ENCODE results near the gene MTHFD2L.

MTHFD2L gene

GRCh38 chr4:74254386-74254785 is 96.5 kb downstream of the MTHFD2L start:
- no peaks in the 10 kb centered on the region for H3K79me2 ChIP-seq (ENCODE audit: insufficient read depth, low read length)
- H3K36me3 ChIP-seq (ENCODE audit: low read length) = no peaks in the 10 kb centered on the region
- no peaks in the 10 kb centered on the region for H3K27me3 ChIP-seq (ENCODE audit: low read length)
- no peaks in the 10 kb centered on the region for H3F3A ChIP-seq (ENCODE audit: insufficient read depth)
- no peaks in the 10 kb centered on the region for H3K9me2 ChIP-seq (replicated peaks; ENCODE audit: insufficient read depth, low read length)
- H3K9me3 ChIP-seq (ENCODE audit: insufficient read depth, low read length) = no peaks in the 10 kb centered on the region
- no peaks in the 10 kb centered on the region for H4K20me1 ChIP-seq (ENCODE audit: low read depth, low read length)
- H3K4me3 ChIP-seq (ENCODE audit: insufficient read depth, low read length, poor library complexity, severe bottlenecking) = no peak overlapping the region
- no peak overlapping the region for H3K4me2 ChIP-seq (ENCODE audit: low read depth, low read length, poor library complexity, severe bottlenecking)
- no peak for TF ChIP-seq CTCF (IDR thresholded peaks at IDR 0.05; ENCODE audit: insufficient read depth, low read length, poor library complexity, severe bottlenecking)
- TF ChIP-seq EZH2phosphoT487 (conservative IDR thresholded peaks at IDR 0.05; ENCODE audit: low read length) = no peak
- no peak overlapping the region for H2AFZ ChIP-seq (ENCODE audit: low read depth, low read length, severe bottlenecking)
- H3K9ac ChIP-seq (ENCODE audit: low read length) = no peak overlapping the region
- H3K27ac ChIP-seq (ENCODE audit: low read depth, low read length) = no peak overlapping the region

- no peak for TF ChIP-seq EZH2phosphoT487 (conservative IDR thresholded peaks at IDR 0.05; ENCODE audit: low read length)
- no peak for TF ChIP-seq CTCF (IDR thresholded peaks at IDR 0.05; ENCODE audit: insufficient read depth, low read length, poor library complexity, severe bottlenecking)
These were observed 97.2 kb downstream of the MTHFD2L start for GRCh38 chr4:74255096-74255495.

GRCh38 chr4:74258963-74259362 is 101.0 kb downstream of the MTHFD2L start:
- no peaks in the 10 kb centered on the region for H3K36me3 ChIP-seq (ENCODE audit: low read length)
- no peak overlapping the region for H3K9ac ChIP-seq (ENCODE audit: low read length)
- H3K79me2 ChIP-seq (ENCODE audit: insufficient read depth, low read length) = no peaks in the 10 kb centered on the region
- no peaks in the 10 kb centered on the region for H3K9me3 ChIP-seq (ENCODE audit: insufficient read depth, low read length)
- H2AFZ ChIP-seq (ENCODE audit: low read depth, low read length, severe bottlenecking) = no peak overlapping the region
- no peaks in the 10 kb centered on the region for H4K20me1 ChIP-seq (ENCODE audit: low read depth, low read length)
- H3K4me2 ChIP-seq (ENCODE audit: low read depth, low read length, poor library complexity, severe bottlenecking) = no peak overlapping the region
- H3F3A ChIP-seq (ENCODE audit: insufficient read depth) = no peaks in the 10 kb centered on the region
- H3K9me2 ChIP-seq (replicated peaks; ENCODE audit: insufficient read depth, low read length) = no peaks in the 10 kb centered on the region
- TF ChIP-seq CTCF (IDR thresholded peaks at IDR 0.05; ENCODE audit: insufficient read depth, low read length, poor library complexity, severe bottlenecking) (no peak), EZH2phosphoT487 (conservative IDR thresholded peaks at IDR 0.05; ENCODE audit: low read length) (no peak)
- no peaks in the 10 kb centered on the region for H3K27me3 ChIP-seq (ENCODE audit: low read length)
- no peak overlapping the region for H3K27ac ChIP-seq (ENCODE audit: low read depth, low read length)
- H3K4me3 ChIP-seq (ENCODE audit: insufficient read depth, low read length, poor library complexity, severe bottlenecking) = no peak overlapping the region

More at GRCh38 chr4:74255096-74255495, 97.2 kb downstream of the MTHFD2L start:
- Histone ChIP-seq H3K9me3 (ENCODE audit: insufficient read depth, low read length) (no peaks in the 10 kb centered on the region), H3K36me3 (ENCODE audit: low read length) (no peaks in the 10 kb centered on the region), H3K27ac (ENCODE audit: low read depth, low read length) (no peak overlapping the region), H3F3A (ENCODE audit: insufficient read depth) (no peaks in the 10 kb centered on the region), H3K79me2 (ENCODE audit: insufficient read depth, low read length) (no peaks in the 10 kb centered on the region), H3K4me3 (ENCODE audit: insufficient read depth, low read length, poor library complexity, severe bottlenecking) (no peak overlapping the region), H4K20me1 (ENCODE audit: low read depth, low read length) (no peaks in the 10 kb centered on the region), H3K4me2 (ENCODE audit: low read depth, low read length, poor library complexity, severe bottlenecking) (no peak overlapping the region), H3K9ac (ENCODE audit: low read length) (no peak overlapping the region), H2AFZ (ENCODE audit: low read depth, low read length, severe bottlenecking) (no peak overlapping the region), H3K27me3 (ENCODE audit: low read length) (no peaks in the 10 kb centered on the region), H3K9me2 (replicated peaks; ENCODE audit: insufficient read depth, low read length) (no peaks in the 10 kb centered on the region)
